HepG2 (cell line): ENCODE measurements around the gene CFAP92. TPM values are rescaled to one million over a fixed set of nuclear protein-coding genes. Genes with fewer than 3 reads are reported as not detected.

Source experiments
- CTCF ChIP-seq: sonication (generic); formaldehyde crosslinking; IDR thresholded peaks from 2 replicates; pipeline ENCODE4 v1.5.0; 2020; ENCODE audit warnings: mild to moderate bottlenecking, missing genetic modification reagents, moderate library complexity
- GABPA ChIP-seq, 2 experiments: IDR thresholded peaks; 2 replicates each; pipeline ENCODE4 v1.6.1; 2011 to 2016; ENCODE audit warnings: low read depth in 2 of 2, low read length in 1 of 2, missing biosample characterization in 1 of 2, missing genetic modification characterization in 1 of 2
- KDM3A ChIP-seq: IDR thresholded peaks from 2 replicates; pipeline ENCODE4 v1.6.1; 2018; ENCODE audit warnings: low read depth, missing compliant biosample characterization
- LRRFIP1 ChIP-seq: sonication (generic); formaldehyde crosslinking; conservative IDR thresholded peaks from 2 replicates; pipeline ENCODE4 v1.4.0; 2020; ENCODE audit warnings: missing genetic modification reagents
- PBX3 ChIP-seq: sonication (generic); formaldehyde crosslinking; IDR thresholded peaks from 2 replicates; pipeline ENCODE4 v1.8.1; 2023; ENCODE audit warnings: missing genetic modification reagents, inconsistent platforms, borderline replicate concordance
- PRPF4 ChIP-seq: fragments of 200-400 bp; formaldehyde crosslinking; IDR thresholded peaks from 2 replicates; pipeline ENCODE4 v1.6.1; 2016; ENCODE audit warnings: low read length, low read depth; ENCODE audit not compliant: poor library complexity, severe bottlenecking
- RAD21 ChIP-seq: fragments of 450-650 bp; formaldehyde crosslinking; IDR thresholded peaks from 2 replicates; pipeline ENCODE4 v1.5.0; 2020; ENCODE audit warnings: mild to moderate bottlenecking
- RXRB ChIP-seq: IDR thresholded peaks from 2 replicates; pipeline ENCODE4 v1.6.1; 2016; ENCODE audit warnings: borderline replicate concordance, missing genetic modification reagents, missing compliant biosample characterization
- SKI ChIP-seq: fragments of 450-650 bp; IDR thresholded peaks from one replicate; pipeline ENCODE4 v1.6.1; 2018; ENCODE audit warnings: mild to moderate bottlenecking; ENCODE audit not compliant: partially characterized antibody
- SMC3 ChIP-seq: IDR thresholded peaks from 2 replicates; pipeline ENCODE4 v1.6.1; 2011; ENCODE audit warnings: low read length, improper control_type of control experiment
- SP140L ChIP-seq: sonication (generic); formaldehyde crosslinking; IDR thresholded peaks from 2 replicates; pipeline ENCODE4 v1.4.0; 2020; ENCODE audit warnings: missing genetic modification reagents, borderline replicate concordance
- STAG1 ChIP-seq: sonication (generic); formaldehyde crosslinking; IDR thresholded peaks from 2 replicates; pipeline ENCODE4 v1.4.0; 2020; ENCODE audit warnings: missing genetic modification reagents
- TMF1 ChIP-seq: sonication (generic); formaldehyde crosslinking; IDR thresholded peaks from 2 replicates; pipeline ENCODE4 v1.8.1; 2022; ENCODE audit warnings: low read depth, missing genetic modification reagents
- ZFYVE20 ChIP-seq: sonication (generic); formaldehyde crosslinking; IDR thresholded peaks from 2 replicates; pipeline ENCODE4 v1.8.0; 2023; ENCODE audit warnings: low read depth, mild to moderate bottlenecking, moderate library complexity, missing genetic modification reagents, borderline replicate concordance
- ZMYM2 ChIP-seq: sonication (generic); formaldehyde crosslinking; IDR thresholded peaks from 2 replicates; pipeline ENCODE4 v1.8.0; 2022; ENCODE audit warnings: mild to moderate bottlenecking, missing genetic modification reagents
- ZMYM4 ChIP-seq: sonication (generic); formaldehyde crosslinking; IDR thresholded peaks from 2 replicates; pipeline ENCODE4 v1.8.1; 2023; ENCODE audit warnings: mild to moderate bottlenecking, missing genetic modification reagents
- ZNF296 ChIP-seq: sonication (generic); formaldehyde crosslinking; conservative IDR thresholded peaks from 2 replicates; pipeline ENCODE4 v1.5.0; 2020; ENCODE audit warnings: mild to moderate bottlenecking, missing genetic modification reagents
- ZNF362 ChIP-seq: sonication (generic); formaldehyde crosslinking; IDR thresholded peaks from 2 replicates; pipeline ENCODE4 v1.4.0; 2020; ENCODE audit warnings: missing genetic modification reagents, mild to moderate bottlenecking, borderline replicate concordance
- ZNF574 ChIP-seq: sonication (generic); formaldehyde crosslinking; IDR thresholded peaks from 2 replicates; pipeline ENCODE4 v1.4.0; 2020; ENCODE audit warnings: missing genetic modification reagents
- ZSCAN30 ChIP-seq: sonication (generic); formaldehyde crosslinking; IDR thresholded peaks from 2 replicates; pipeline ENCODE4 v1.5.0; 2020; ENCODE audit warnings: mild to moderate bottlenecking, missing genetic modification reagents
- polyA plus RNA-seq, 8 experiments: library from polyadenylated mRNA; depleted of rRNA in 3 of 8; stranded (reverse) in 7 of 8; unstranded in 1 of 8; fragments of >200 nt; fragmentation: Illumina TruSeq in 4 of 8; extraction: Trizol in 4 of 8; gene quantifications; 2 replicates each; pipeline versions ENCODE4 v1.2.1 to v1.2.3, GENCODE V29; 2011 to 2016; ENCODE audit warnings: low read depth in 4 of 8, missing spikeins in 1 of 8, mixed read lengths in 1 of 8; ENCODE audit not compliant: insufficient read depth in 1 of 8
- total RNA-seq, 5 experiments: library from RNA; depleted of rRNA; stranded (reverse); fragments of >200 nt; fragmentation: Illumina TruSeq; extraction: Trizol; gene quantifications; 2 replicates each; pipeline ENCODE4 v1.2.3, GENCODE V29; 2016; ENCODE audit warnings: low read depth in 1 of 5

Gene CFAP92
- total and polyA plus RNA-seq, 2 of the 13 experiments (the other 11 are each of a cell fraction or from before 2014, with no cell fraction given) = 0.18 to 0.46 TPM

GRCh38 chr3:128969993-128970739 is 23.7 kb downstream of the CFAP92 start (continued):
- TF ChIP-seq SKI (no peak), RAD21 (peak; percentile 60), CTCF (CRISPR knock-in tag) (peak; percentile 79), SMC3 (peak; percentile 84), ZNF574 (CRISPR knock-in tag) (no peak), ZFYVE20 (CRISPR knock-in tag) (no peak), KDM3A (CRISPR knock-in tag) (no peak), ZMYM2 (no peak), ZNF296 (no peak), TMF1 (CRISPR knock-in tag) (no peak), PBX3 (CRISPR knock-in tag) (no peak), RXRB (CRISPR knock-in tag) (no peak), ZNF362 (CRISPR knock-in tag) (0 out of 2 replicates have a peak, but pooled peaks have one; percentile 32), LRRFIP1 (CRISPR knock-in tag) (no peak), PRPF4 (no peak), GABPA (IDR thresholded peaks at IDR 0.05; ENCODE audit: low read depth, low read length) (no peak), GABPA (CRISPR knock-in tag; IDR thresholded peaks at IDR 0.05; ENCODE audit: low read depth) (no peak), STAG1 (peak; percentile 88), ZSCAN30 (CRISPR knock-in tag) (no peak), SP140L (no peak), ZMYM4 (CRISPR knock-in tag) (no peak)
